Measurements from ENCODE around the gene FAM13C.
"Not testable (repeated sequence)": the region's sequence is repeated elsewhere in the genome, so short reads cannot be mapped to it uniquely, and the experiment has no call there.

The FAM13C gene

DNA sequence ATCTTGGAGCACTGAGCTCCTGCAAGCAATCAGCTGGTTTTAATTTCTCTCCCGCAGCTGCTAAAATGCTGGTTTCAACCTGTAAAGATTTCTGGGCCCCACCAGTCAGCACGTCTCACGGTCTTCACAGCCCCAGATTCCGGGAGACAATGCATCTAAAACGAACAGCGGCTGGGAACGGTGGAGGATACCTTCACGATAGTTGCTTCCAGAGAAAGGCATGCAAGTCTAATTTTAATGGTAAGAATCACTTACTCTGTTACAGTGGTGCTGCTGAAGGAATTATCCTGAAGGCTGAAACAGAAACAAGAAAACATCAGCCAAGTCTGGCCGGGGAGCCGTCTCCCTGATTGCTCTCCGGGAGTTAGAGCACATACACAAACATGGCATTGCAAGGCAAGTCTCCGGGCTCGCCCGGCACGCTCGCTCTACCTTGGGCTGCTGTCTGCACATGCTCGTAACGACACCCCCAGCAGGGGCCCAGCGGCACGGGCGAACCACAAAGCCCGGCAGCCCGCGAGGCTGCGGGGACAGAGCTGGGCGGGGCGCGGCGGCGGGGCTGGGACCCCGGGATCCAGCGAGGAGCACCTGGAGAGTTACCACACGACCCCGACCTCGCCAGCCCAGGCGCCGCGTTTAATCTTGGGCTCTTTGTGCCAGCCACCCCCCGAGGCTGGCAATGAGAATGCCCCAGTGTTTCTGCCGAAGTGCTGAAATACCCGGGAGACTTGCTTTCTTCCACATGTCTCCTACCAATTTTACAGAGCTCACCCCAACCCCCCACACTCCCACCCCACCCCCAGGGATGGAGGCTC, at the start of gene FAM13C:
Gene FAM13C, minus strand, starts transcription at position 406 of the 815 bp plus-strand sequence. Its CDS starts 89 bp downstream, at position 317.
- DNase-seq = peak in 45 of 51 donors; percentile 22 to 93 (median 60)

GRCh38 chr10:59405235-59405634, 42.9 kb upstream of the FAM13C start:
- DNase-seq = no peak

GRCh38 chr10:59400214-59400613, 37.9 kb upstream of the FAM13C start:
- DNase-seq = no peak

- DNase-seq = not testable (repeated sequence)
Observed at GRCh38 chr10:59399329-59399728, 37.0 kb upstream of the FAM13C start.

DNA sequence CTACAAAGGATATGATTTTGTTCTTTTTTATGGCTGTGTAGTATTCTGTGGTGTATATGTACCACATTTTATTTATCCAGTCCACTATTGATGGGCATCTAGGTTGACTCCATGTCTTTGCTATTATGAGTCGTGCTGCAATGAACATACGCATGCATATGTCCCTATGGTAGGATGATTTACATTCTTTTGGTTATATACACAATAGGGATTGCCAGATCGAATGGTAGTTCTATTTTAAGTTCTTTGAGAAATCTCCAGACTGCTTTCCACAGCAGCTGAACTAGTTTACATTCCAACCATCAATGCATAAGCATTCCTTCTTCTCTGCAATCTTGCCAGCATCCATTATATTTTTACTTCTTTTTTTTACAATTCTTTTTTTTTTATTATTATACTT, 35.6 kb upstream of the FAM13C start:
- DNase-seq = no peak

DNA sequence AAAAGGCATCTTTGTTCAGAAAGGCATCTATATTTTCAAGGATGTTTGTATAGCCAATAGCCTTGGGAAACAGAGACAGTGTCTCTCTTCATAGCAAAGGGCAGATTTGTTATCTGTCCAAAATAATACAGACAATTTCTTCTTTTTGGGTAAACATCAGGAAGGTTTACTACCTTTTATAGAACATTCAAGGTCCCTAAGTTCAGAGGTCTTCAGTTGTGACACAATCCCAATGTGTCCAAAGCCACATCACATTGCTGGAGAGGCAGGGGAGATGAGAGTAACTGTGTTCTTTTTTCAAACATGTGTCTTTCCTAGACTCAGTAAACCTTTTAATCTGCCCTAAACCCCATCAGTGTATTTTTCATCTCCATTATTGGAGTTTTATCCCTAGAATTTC, 33.6 kb upstream of the FAM13C start:
- DNase-seq = no peak

DNA sequence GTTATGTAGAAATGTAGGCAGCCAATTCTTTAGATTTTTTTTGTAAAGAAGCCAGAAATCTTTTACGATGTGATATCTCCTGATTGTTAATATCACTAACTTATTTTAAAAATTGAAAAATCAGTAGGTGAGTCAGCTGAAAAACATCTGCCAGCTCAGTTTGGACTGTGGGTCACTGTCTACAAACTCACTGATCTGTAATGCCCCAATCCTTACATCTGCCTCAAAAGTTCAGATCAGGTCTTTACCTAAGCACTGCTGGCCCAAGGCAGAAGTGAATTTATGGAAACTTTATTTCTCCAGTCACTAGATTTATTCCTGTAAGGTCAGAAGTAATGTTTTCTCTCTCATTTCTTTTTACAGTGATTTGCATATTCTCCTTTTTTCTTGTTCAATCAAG, 31.0 kb upstream of the FAM13C start:
- DNase-seq = no peak

- no peak for DNase-seq
Observed at GRCh38 chr10:59391060-59391459, 28.7 kb upstream of the FAM13C start.

DNA sequence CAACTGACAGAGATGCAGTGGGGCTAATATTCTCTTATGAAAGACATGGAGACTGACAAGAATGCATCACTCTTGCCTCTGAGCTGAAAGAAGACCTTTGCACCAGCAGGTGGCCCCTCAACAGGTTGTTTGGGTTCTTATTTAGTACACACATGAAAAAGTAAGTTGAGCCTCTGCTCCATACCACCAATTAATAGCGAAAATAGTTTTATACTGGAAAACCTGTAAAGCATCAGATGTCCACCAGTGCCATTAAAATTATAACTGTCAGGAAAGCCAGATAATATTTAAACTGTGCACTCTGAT, 26.3 kb upstream of the FAM13C start:
- no peak for DNase-seq

DNA sequence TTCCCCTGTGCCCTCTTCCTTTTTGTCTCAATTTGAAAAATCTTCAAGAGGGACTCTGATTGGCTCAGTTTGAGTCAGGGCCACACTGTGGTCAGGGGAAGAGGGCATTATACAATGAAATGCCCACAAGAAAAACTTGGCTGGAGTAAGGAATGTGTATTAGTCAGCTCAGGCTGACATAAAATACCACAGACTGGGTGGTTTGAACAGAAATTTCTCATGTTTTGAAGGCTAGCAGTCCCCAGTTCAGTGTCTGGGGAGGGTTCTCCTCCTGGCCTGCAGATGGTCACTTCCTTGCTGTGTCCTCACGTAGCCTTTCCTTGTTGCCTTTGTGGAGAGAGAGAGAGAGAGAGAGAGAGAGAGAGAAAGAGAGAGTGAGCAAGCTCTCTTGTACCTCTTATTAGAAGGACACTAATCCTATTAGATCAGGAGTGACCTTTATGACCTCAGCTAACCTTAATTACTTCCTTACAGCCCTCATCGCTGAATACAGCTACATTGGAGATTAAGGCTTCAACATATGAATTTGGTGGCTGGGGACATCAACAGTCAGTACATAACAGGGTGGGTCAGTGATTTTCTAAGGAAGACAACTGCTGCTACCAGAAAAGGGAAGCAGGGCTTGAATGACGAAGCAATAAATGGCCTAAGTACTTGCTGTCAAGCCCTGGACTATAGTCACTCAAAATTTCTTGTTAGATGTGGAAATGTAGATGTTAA, 25.8 kb upstream of the FAM13C start:
- no peak for DNase-seq

- no peak for DNase-seq
Observed at GRCh38 chr10:59384761-59385160, 22.4 kb upstream of the FAM13C start.

- no peak for DNase-seq
Observed at GRCh38 chr10:59383908-59384307, 21.6 kb upstream of the FAM13C start.

GRCh38 chr10:59383436-59383835, 21.1 kb upstream of the FAM13C start:
- DNase-seq = no peak

DNA sequence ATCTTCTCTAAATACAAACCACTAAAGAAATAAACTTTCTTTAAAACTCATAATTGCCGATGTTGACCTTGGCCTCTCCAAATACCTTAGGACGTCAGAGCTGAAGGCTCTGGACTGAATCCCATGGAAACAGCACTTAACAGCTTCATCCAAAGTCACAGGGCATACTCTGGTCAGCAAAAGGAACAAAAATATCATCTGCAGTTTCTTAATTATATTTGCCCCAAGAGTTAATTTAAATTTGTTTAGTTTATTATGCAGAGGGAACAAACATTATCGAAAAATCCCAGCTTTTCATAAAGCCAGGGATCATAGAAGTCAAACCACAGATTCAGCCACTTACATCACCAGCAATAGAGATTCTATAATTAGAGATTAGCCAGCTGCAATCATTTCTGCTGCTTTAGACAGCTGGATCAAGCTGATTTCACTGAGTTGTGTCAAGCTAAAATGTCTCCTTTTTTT, 20.5 kb upstream of the FAM13C start:
- DNase-seq = no peak

DNA sequence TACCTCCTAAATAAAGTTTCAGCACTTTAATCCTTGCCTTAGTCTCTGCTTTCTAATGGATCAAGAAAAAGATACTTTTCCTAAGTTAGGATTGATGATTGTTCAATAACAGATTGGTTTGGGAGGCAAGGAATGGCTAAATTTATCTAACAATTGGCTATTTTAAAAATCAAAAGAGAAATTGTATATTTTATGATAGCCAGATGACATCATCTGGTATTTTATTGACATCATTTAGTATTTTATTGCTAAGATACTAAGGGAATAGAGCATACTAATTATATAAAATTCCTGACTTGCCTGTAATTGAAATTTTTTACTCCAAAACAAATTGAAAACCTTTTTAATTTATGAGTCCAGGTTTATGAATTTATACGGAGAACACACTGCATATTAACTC, 19.3 kb upstream of the FAM13C start:
- DNase-seq = no peak

DNA sequence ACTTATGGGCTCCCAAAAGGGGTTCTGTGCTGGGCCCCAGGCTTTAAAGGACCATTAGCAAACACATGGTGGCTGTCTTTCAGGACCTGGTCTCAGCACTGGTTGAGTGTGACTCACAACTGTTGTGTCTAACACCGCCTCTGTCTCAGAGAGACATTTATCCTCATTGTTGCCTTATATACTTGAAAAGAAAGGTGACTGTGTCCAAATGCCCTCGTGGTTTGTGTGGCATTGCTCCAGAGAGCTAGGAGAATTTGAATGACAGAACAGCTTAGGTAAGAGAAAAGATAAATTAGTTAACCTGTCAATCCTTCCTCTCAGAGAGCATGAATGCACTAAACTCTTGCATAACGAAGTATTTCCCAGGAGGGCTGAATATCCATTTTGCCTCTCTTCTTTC, 14.5 kb upstream of the FAM13C start:
- DNase-seq = no peak

- no peak for DNase-seq
Observed at GRCh38 chr10:59375990-59376389, 13.6 kb upstream of the FAM13C start.

DNA sequence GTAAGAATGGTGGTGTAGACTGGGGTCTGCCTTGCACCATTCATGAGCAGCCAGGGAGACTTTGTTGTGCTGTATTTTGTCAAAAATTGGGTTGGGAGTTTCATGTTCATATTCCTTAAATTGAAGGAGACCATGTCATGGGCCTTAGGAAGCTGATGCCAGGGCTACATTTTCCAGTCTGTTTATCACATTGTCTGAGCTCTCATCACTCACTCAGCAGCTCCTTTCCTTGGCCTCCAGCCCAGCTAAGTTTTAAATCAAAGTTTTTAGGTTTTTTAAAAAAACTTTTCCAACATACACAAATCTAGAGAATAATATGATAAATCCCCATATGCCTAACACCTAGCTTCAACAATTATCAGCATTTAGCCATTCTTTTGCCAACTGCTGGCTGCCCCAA, 12.6 kb upstream of the FAM13C start:
- DNase-seq = no peak

- no peak for DNase-seq
Observed at GRCh38 chr10:59373071-59373470, 10.7 kb upstream of the FAM13C start.

DNA sequence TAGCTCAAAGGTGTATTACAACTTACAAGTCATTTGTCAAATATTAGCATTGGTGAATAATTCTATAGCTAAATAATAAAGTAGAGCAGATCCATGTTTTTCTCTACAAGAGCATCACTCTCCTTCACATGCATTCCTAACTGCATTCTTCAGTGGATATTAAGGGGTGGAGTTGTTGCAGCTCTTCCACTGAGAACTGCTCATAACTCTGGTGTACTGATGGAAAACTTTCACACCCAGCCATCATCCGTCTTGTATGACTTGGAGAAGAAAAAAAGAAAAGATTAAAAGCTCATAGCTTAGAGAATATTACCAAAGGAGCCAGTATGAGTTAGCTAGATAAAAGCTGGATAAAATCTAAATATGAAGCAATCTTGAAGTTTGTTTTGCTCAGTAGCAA, 10.2 kb upstream of the FAM13C start:
- DNase-seq = no peak

DNA sequence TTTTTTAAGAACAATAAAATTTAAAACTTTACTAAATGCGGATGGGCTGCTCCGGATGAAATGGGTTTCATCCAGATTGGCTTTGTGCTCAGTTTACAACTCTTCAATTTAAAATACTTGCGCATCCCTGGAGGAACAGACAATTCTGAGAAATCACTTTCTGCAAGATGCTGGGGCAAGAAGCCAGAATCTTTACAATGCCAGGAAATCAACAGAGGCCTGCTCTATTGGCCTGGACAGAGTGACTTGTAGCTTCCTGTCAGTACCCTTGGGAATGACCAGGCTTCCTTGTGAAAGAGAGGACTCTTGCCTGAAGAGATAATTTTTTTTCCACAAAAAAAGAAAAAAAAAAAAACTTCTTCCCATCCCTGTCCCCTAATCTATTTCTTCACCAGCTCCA, 3.9 kb upstream of the FAM13C start:
- DNase-seq = peak in 11 of 51 donors; percentile 5 to 66 (median 20)

- no peak for DNase-seq
Observed at GRCh38 chr10:59363446-59363958, 1.2 kb upstream of the FAM13C start.

DNA sequence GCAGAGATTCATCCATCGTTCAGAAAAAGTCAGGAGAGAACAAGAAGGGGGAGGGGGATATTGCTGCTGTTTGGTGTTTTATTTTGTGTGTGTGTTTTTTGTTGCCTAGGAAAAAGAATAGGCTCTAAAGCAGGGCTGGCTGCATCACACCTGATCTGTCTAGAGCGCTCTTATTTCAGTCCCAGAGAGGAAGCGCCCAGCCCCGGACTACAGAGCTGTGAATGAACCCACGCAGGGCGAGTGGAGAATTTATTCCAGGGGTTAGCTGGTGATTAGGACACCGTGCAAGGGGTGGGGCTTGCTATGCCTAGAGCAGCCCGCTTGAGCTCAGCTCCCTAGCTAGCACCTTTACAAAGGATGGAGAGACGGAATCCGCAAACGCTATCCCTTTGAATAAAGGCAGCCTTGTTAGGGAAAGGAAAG, 621 bp upstream of the FAM13C start:
- DNase-seq = peak in 47 of 51 donors; percentile 15 to 93 (median 54)

All from hypothalamus (tissue), 51 donors.